ENCODE data around the gene CD40.

The CD40 gene

DNA sequence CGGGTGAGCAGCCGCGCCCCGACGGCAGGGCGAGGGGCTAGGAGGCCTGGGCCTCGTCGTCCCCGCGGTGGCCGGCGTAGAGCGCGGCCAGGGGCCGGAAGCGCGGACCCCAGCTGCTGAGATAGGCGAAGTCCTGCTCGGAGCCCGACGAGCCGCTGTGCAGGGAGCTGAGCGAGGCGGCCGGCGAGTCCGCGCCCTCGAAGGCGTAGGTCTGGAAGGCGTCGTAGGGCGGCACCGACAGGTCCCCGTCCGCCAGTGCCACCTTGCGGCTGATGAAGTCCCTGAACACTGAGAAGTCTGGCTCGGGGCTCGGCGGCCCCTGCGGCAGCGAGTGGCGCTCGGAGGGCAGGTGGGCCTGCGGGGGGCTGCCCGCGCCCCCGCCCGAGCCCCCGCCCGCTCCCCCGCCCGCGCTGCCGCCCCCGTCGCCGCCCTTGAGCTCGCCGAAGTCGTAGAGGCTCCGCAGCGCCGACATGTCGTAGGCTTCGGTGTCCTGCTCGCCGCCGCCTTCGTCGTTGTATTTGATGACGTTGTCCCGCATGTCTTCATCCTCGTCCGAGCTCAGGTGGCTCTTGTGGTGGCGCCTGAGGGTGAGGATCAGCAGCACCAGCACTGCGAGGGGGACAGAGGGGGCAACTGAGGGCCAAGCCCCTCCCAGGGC lies 56.5 kb downstream of the CD40 start:
- H3K4me3 ChIP-seq (replicated peaks; ENCODE audit: low read depth, low read length) = no peak overlapping the region
- TF ChIP-seq, protein P1, sequence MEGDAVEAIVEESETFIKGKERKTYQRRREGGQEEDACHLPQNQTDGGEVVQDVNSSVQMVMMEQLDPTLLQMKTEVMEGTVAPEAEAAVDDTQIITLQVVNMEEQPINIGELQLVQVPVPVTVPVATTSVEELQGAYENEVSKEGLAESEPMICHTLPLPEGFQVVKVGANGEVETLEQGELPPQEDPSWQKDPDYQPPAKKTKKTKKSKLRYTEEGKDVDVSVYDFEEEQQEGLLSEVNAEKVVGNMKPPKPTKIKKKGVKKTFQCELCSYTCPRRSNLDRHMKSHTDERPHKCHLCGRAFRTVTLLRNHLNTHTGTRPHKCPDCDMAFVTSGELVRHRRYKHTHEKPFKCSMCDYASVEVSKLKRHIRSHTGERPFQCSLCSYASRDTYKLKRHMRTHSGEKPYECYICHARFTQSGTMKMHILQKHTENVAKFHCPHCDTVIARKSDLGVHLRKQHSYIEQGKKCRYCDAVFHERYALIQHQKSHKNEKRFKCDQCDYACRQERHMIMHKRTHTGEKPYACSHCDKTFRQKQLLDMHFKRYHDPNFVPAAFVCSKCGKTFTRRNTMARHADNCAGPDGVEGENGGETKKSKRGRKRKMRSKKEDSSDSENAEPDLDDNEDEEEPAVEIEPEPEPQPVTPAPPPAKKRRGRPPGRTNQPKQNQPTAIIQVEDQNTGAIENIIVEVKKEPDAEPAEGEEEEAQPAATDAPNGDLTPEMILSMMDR (IDR thresholded peaks at IDR 0.05; ENCODE audit: low read length, missing control alignments) = peak; percentile 50
- peak; percentile 64 for DNase-seq (ENCODE audit: low read depth)

GRCh38 chr20:46175127-46175494 lies 57.0 kb downstream of the CD40 start:
- TF ChIP-seq, protein P1 (IDR thresholded peaks at IDR 0.05; ENCODE audit: low read length, missing control alignments) = no peak
- no peak for DNase-seq (ENCODE audit: low read depth)
- H3K4me3 ChIP-seq (replicated peaks; ENCODE audit: low read depth, low read length) = no peak overlapping the region

GRCh38 chr20:46176739-46177378 lies 58.7 kb downstream of the CD40 start:
- no peak overlapping the region for H3K4me3 ChIP-seq (replicated peaks; ENCODE audit: low read depth, low read length)
- no peak for DNase-seq (ENCODE audit: low read depth)
- TF ChIP-seq, protein P1 (IDR thresholded peaks at IDR 0.05; ENCODE audit: low read length, missing control alignments) = no peak

GRCh38 chr20:46177768-46178167 lies 59.7 kb downstream of the CD40 start:
- H3K4me3 ChIP-seq (replicated peaks; ENCODE audit: low read depth, low read length) = no peak overlapping the region
- TF ChIP-seq, protein P1 (IDR thresholded peaks at IDR 0.05; ENCODE audit: low read length, missing control alignments) = no peak
- no peak for DNase-seq (ENCODE audit: low read depth)

GRCh38 chr20:46178891-46179290 lies 60.8 kb downstream of the CD40 start:
- H3K4me3 ChIP-seq (replicated peaks; ENCODE audit: low read depth, low read length) = no peak overlapping the region
- TF ChIP-seq, protein P1 (IDR thresholded peaks at IDR 0.05; ENCODE audit: low read length, missing control alignments) = no peak
- DNase-seq (ENCODE audit: low read depth) = no peak
